ENCODE results near the gene ZNF445. TPM values are rescaled to one million over a fixed set of nuclear protein-coding genes. Genes with fewer than 3 reads are reported as not detected.
"Not testable (repeated sequence)": the region's sequence is repeated elsewhere in the genome, so short reads cannot be mapped to it uniquely, and the experiment has no call there.

ZNF445 gene
- total RNA-seq, 2 experiments from 2014 or later: 17.8 to 19.6 TPM

GRCh38 chr3:44419923-44420650 is 57.4 kb downstream of the ZNF445 start:
- H3K27ac Mint-ChIP-seq: no peak overlapping the region

GRCh38 chr3:44419116-44419922 is 58.2 kb downstream of the ZNF445 start:
- Mint-ChIP-seq H3K36me3 (ENCODE audit: low read depth) (no peaks in the 10 kb centered on the region), H3K9me3 (no peaks in the 10 kb centered on the region), H3K4me1 (no peaks in the 10 kb centered on the region), H3K27me3 (no peaks in the 10 kb centered on the region), H3K4me3 (no peak overlapping the region), H3K27ac (no peak overlapping the region)
- DNase-seq: no peak
- ChIA-PET POLR2A (no interaction called here), CTCF (no interaction called here)

More at GRCh38 chr3:44419923-44420650, 57.4 kb downstream of the ZNF445 start:
- POLR2A ChIA-PET: no interaction called here
- no peaks in the 10 kb centered on the region for H3K9me3 Mint-ChIP-seq
- no peaks in the 10 kb centered on the region for H3K4me1 Mint-ChIP-seq
- DNase-seq: no peak
- H3K4me3 Mint-ChIP-seq: no peak overlapping the region
- H3K27me3 Mint-ChIP-seq: no peaks in the 10 kb centered on the region
- no peaks in the 10 kb centered on the region for H3K36me3 Mint-ChIP-seq (ENCODE audit: low read depth)
- CTCF ChIA-PET: no interaction called here

- H3K9me3 Mint-ChIP-seq: no peaks in the 10 kb centered on the region
- H3K36me3 Mint-ChIP-seq (ENCODE audit: low read depth): no peaks in the 10 kb centered on the region
- ChIA-PET POLR2A (no interaction called here), CTCF (no interaction called here)
- DNase-seq: no peak
- no peaks in the 10 kb centered on the region for H3K27me3 Mint-ChIP-seq
- no peak overlapping the region for H3K27ac Mint-ChIP-seq
- H3K4me3 Mint-ChIP-seq: no peak overlapping the region
- H3K4me1 Mint-ChIP-seq: no peaks in the 10 kb centered on the region
Observed at GRCh38 chr3:44418549-44418948, 58.9 kb downstream of the ZNF445 start.

GRCh38 chr3:44418118-44418517 is 59.4 kb downstream of the ZNF445 start:
- H3K4me1 Mint-ChIP-seq: not testable (repeated sequence)

GRCh38 chr3:44416031-44417030 is 61.1 kb downstream of the ZNF445 start:
- no peak overlapping the region for H3K4me3 Mint-ChIP-seq
- H3K36me3 Mint-ChIP-seq (ENCODE audit: low read depth): no peaks in the 10 kb centered on the region
- H3K4me1 Mint-ChIP-seq: no peaks in the 10 kb centered on the region
- no peak overlapping the region for H3K27ac Mint-ChIP-seq
- DNase-seq: no peak
- POLR2A ChIA-PET: no interaction called here
- H3K9me3 Mint-ChIP-seq: no peaks in the 10 kb centered on the region
- CTCF ChIA-PET: no interaction called here
- no peaks in the 10 kb centered on the region for H3K27me3 Mint-ChIP-seq

More at GRCh38 chr3:44418118-44418517, 59.4 kb downstream of the ZNF445 start:
- H3K4me3 Mint-ChIP-seq; POLR2A ChIA-PET; H3K9me3 Mint-ChIP-seq; H3K27ac Mint-ChIP-seq; CTCF ChIA-PET; H3K36me3 Mint-ChIP-seq (ENCODE audit: low read depth); DNase-seq; H3K27me3 Mint-ChIP-seq: not testable (repeated sequence)

- H3K27me3 Mint-ChIP-seq: no peaks in the 10 kb centered on the region
- DNase-seq: no peak
- ChIA-PET POLR2A (no interaction called here), CTCF (no interaction called here)
- no peak overlapping the region for H3K27ac Mint-ChIP-seq
- no peaks in the 10 kb centered on the region for H3K36me3 Mint-ChIP-seq (ENCODE audit: low read depth)
- H3K4me3 Mint-ChIP-seq: no peak overlapping the region
- H3K9me3 Mint-ChIP-seq: no peaks in the 10 kb centered on the region
- no peaks in the 10 kb centered on the region for H3K4me1 Mint-ChIP-seq
Observed at GRCh38 chr3:44415421-44415820, 62.0 kb downstream of the ZNF445 start.

GRCh38 chr3:44414517-44415090 is 62.9 kb downstream of the ZNF445 start:
- CTCF ChIA-PET: no interaction called here
- Mint-ChIP-seq H3K27ac (no peak overlapping the region), H3K27me3 (no peaks in the 10 kb centered on the region), H3K4me1 (no peaks in the 10 kb centered on the region), H3K36me3 (ENCODE audit: low read depth) (no peaks in the 10 kb centered on the region), H3K9me3 (no peaks in the 10 kb centered on the region), H3K4me3 (no peak overlapping the region)
- POLR2A ChIA-PET: no interaction called here
- no peak for DNase-seq

GRCh38 chr3:44412365-44412764 is 65.1 kb downstream of the ZNF445 start:
- ChIA-PET POLR2A (no interaction called here), CTCF (no interaction called here)
- no peak for DNase-seq
- Mint-ChIP-seq H3K4me1 (no peaks in the 10 kb centered on the region), H3K36me3 (ENCODE audit: low read depth) (no peaks in the 10 kb centered on the region), H3K27ac (no peak overlapping the region), H3K9me3 (no peaks in the 10 kb centered on the region), H3K27me3 (no peaks in the 10 kb centered on the region), H3K4me3 (no peak overlapping the region)

- Mint-ChIP-seq H3K36me3 (ENCODE audit: low read depth) (no peaks in the 10 kb centered on the region), H3K27me3 (no peaks in the 10 kb centered on the region), H3K27ac (no peak overlapping the region), H3K9me3 (no peaks in the 10 kb centered on the region), H3K4me1 (no peaks in the 10 kb centered on the region), H3K4me3 (no peak overlapping the region)
- ChIA-PET POLR2A (no interaction called here), CTCF (no interaction called here)
- no peak for DNase-seq
Observed at GRCh38 chr3:44411031-44411645, 66.3 kb downstream of the ZNF445 start.

GRCh38 chr3:44409640-44410410 is 67.6 kb downstream of the ZNF445 start:
- DNase-seq: no peak
- no peaks in the 10 kb centered on the region for H3K9me3 Mint-ChIP-seq
- H3K4me3 Mint-ChIP-seq: no peak overlapping the region
- H3K4me1 Mint-ChIP-seq: no peaks in the 10 kb centered on the region
- ChIA-PET POLR2A (interaction anchor here (0.6 kb wide), 1 partner anchor 408 kb away, joined by 3 read pairs; no protein-coding TSS in a partner anchor), CTCF (no interaction called here)
- no peaks in the 10 kb centered on the region for H3K27me3 Mint-ChIP-seq
- no peaks in the 10 kb centered on the region for H3K36me3 Mint-ChIP-seq (ENCODE audit: low read depth)
- H3K27ac Mint-ChIP-seq: no peak overlapping the region

GRCh38 chr3:44402548-44402947 is 74.9 kb downstream of the ZNF445 start:
- ChIA-PET CTCF (no interaction called here), POLR2A (no interaction called here)
- no peak overlapping the region for H3K4me3 Mint-ChIP-seq
- H3K4me1 Mint-ChIP-seq: no peaks in the 10 kb centered on the region
- peaks cover 8% of the 10 kb centered on the region for H3K36me3 Mint-ChIP-seq (ENCODE audit: low read depth)
- no peaks in the 10 kb centered on the region for H3K9me3 Mint-ChIP-seq
- no peak overlapping the region for H3K27ac Mint-ChIP-seq
- no peak for DNase-seq
- H3K27me3 Mint-ChIP-seq: no peaks in the 10 kb centered on the region

GRCh38 chr3:44400771-44401170 is 76.7 kb downstream of the ZNF445 start:
- Mint-ChIP-seq H3K27me3 (no peaks in the 10 kb centered on the region), H3K4me3 (no peak overlapping the region), H3K9me3 (no peaks in the 10 kb centered on the region), H3K4me1 (no peaks in the 10 kb centered on the region), H3K27ac (no peak overlapping the region), H3K36me3 (ENCODE audit: low read depth) (peaks cover 10% of the 10 kb centered on the region)
- ChIA-PET CTCF (no interaction called here), POLR2A (no interaction called here)
- DNase-seq: no peak
